Astrocyte (in vitro differentiated cells and primary cell): ENCODE results near the gene ZNF484. TPM values are rescaled to one million over a fixed set of nuclear protein-coding genes. Genes with fewer than 3 reads are reported as not detected.
"Not testable (repeated sequence)": the region's sequence is repeated elsewhere in the genome, so short reads cannot be mapped to it uniquely, and the experiment has no call there.

Experiments
- DNase-seq: peaks from one replicate; pipeline ENCODE4 v3.0.0-alpha.2; 2010; ENCODE audit warnings: low read depth
- FAIRE-seq: peaks from 2 replicates; lab custom pipeline; 2011; peaks lifted over from hg19 to GRCh38; lab: Jason Lieb, UNC
- H2AFZ ChIP-seq: 2 replicates; pipeline ENCODE4 v1.6.0; 2012; ENCODE audit warnings: low read depth, low read length, inconsistent platforms
- H3K27ac ChIP-seq: 2 replicates; pipeline ENCODE4 v1.5.1; 2011; ENCODE audit warnings: low read depth, low read length, inconsistent platforms
- H3K27me3 ChIP-seq: 2 replicates; pipeline ENCODE4 v1.6.0; 2011; ENCODE audit warnings: low read length, inconsistent platforms; ENCODE audit not compliant: insufficient read depth
- H3K36me3 ChIP-seq: 2 replicates; pipeline ENCODE4 v1.5.1; 2011; ENCODE audit warnings: low read length, inconsistent platforms; ENCODE audit not compliant: insufficient read depth
- H3K4me1 ChIP-seq: 2 replicates; pipeline ENCODE4 v1.5.1; 2011; ENCODE audit warnings: low read length, inconsistent platforms; ENCODE audit not compliant: insufficient read depth
- H3K4me2 ChIP-seq: 2 replicates; pipeline ENCODE4 v1.6.0; 2012; ENCODE audit warnings: low read length, inconsistent platforms
- H3K4me3 ChIP-seq: 2 replicates; pipeline ENCODE4 v1.5.1; 2011; ENCODE audit warnings: low read depth, mild to moderate bottlenecking, low read length, inconsistent platforms; ENCODE audit not compliant: insufficient read depth
- H3K79me2 ChIP-seq: 2 replicates; pipeline ENCODE4 v1.6.0; 2012; ENCODE audit warnings: mild to moderate bottlenecking, low read length, inconsistent platforms; ENCODE audit not compliant: insufficient read depth
- H3K9ac ChIP-seq: 2 replicates; pipeline ENCODE4 v1.6.0; 2012; ENCODE audit warnings: mild to moderate bottlenecking, low read length, inconsistent platforms
- H3K9me3 ChIP-seq: 2 replicates; pipeline ENCODE4 v1.5.1; 2012; ENCODE audit warnings: low read depth, mild to moderate bottlenecking, low read length, inconsistent platforms; ENCODE audit not compliant: insufficient read depth
- H4K20me1 ChIP-seq: 2 replicates; pipeline ENCODE4 v1.6.0; 2012; ENCODE audit warnings: low read length, inconsistent platforms; ENCODE audit not compliant: insufficient read depth
- H3K27ac Mint-ChIP-seq: one replicate; pipeline ENCODE4 v1.8.0; 2021; ENCODE audit warnings: mild to moderate bottlenecking, mixed read lengths; ENCODE audit not compliant: unreplicated experiment
- H3K27me3 Mint-ChIP-seq: one replicate; pipeline ENCODE4 v1.8.0; 2021; ENCODE audit warnings: low read depth, mixed read lengths; ENCODE audit not compliant: unreplicated experiment
- H3K36me3 Mint-ChIP-seq: one replicate; pipeline ENCODE4 v1.8.0; 2021; ENCODE audit warnings: low read depth, mixed read lengths; ENCODE audit not compliant: unreplicated experiment
- H3K4me1 Mint-ChIP-seq: one replicate; pipeline ENCODE4 v1.8.0; 2021; ENCODE audit warnings: low read depth, mixed read lengths; ENCODE audit not compliant: unreplicated experiment
- H3K4me3 Mint-ChIP-seq: one replicate; pipeline ENCODE4 v1.8.0; 2021; ENCODE audit warnings: mild to moderate bottlenecking, moderate library complexity, mixed read lengths; ENCODE audit not compliant: unreplicated experiment
- H3K9me3 Mint-ChIP-seq: one replicate; pipeline ENCODE4 v1.8.0; 2021; ENCODE audit warnings: mild to moderate bottlenecking, mixed read lengths; ENCODE audit not compliant: unreplicated experiment
- EZH2 ChIP-seq: IDR thresholded peaks from 2 replicates; pipeline ENCODE4 v1.6.1; 2012; ENCODE audit warnings: mild to moderate bottlenecking, low read length, inconsistent platforms; ENCODE audit not compliant: insufficient read depth
- total RNA-seq: library from RNA; stranded (reverse); gene quantifications from 2 replicates; pipeline ENCODE4 v1.2.1, GENCODE V29; 2021
- TF ChIP-seq, protein P1 (sequence below): IDR thresholded peaks from 2 replicates; pipeline ENCODE4 v1.5.1; 2011; ENCODE audit warnings: low read depth, mild to moderate bottlenecking, inconsistent platforms, low read length, moderate library complexity; ENCODE audit not compliant: insufficient read depth

The ZNF484 gene
- total RNA-seq, 1 donor from 2014 or later: 10.6 TPM

DNA sequence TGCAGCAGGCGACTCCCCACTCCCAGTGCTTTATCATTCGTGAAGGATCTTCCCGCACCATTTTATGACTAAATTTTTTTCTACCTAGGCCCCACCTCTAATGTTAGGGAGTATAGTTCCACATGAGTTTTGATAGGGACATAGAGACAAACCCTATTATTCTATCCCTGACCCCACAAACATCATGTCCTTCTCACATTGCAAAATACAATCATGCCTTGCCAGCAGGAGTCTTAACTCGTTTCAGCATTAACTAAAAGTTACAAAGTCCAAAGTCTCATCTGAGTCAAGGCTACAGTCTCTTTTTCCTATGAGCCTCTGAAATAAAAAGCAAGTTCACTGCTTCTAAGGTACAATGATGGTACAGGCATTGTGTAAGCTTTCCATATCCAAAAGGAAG lies 14.4 kb upstream of the ZNF484 start:
- not testable (repeated sequence) for H3K27ac Mint-ChIP-seq, H3K79me2 ChIP-seq, H3K27me3 ChIP-seq, H3K36me3 ChIP-seq, H3K4me1 ChIP-seq, H3K9ac ChIP-seq, FAIRE-seq, H3K4me3 Mint-ChIP-seq, H2AFZ ChIP-seq, H3K27ac ChIP-seq, H3K4me2 ChIP-seq, DNase-seq, H3K4me1 Mint-ChIP-seq, H3K36me3 Mint-ChIP-seq, H3K4me3 ChIP-seq, H3K9me3 ChIP-seq, H3K9me3 Mint-ChIP-seq, H4K20me1 ChIP-seq
- peaks cover 56% of the 10 kb centered on the region for H3K27me3 Mint-ChIP-seq

DNA sequence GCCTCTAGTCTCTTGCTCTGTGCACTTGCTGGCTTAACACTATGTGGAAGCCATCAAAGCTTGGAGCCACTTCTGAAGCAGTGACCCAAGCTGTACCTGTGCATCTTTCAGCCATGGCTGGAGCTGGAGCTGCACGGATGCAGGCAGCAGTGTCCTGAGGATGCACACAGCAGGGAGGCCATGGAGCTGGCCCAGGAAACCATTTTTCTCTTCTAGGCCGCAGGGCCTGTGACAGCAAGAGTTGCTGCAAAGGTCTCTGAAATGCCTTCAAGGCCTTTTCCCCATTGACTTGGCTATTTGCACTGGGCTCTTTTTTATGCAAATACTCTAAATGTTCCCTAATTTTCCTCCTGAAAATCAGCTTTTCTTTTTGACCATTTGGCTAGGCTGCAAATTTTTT lies 12.9 kb upstream of the ZNF484 start:
- H3K36me3 Mint-ChIP-seq: peaks cover 4% of the 10 kb centered on the region
- no peak overlapping the region for H2AFZ ChIP-seq
- no peak overlapping the region for H3K4me3 ChIP-seq
- FAIRE-seq (no peak), DNase-seq (no peak)
- peaks cover 4% of the 10 kb centered on the region for H3K9me3 Mint-ChIP-seq
- H3K9ac ChIP-seq: no peak overlapping the region
- H3K4me3 Mint-ChIP-seq: no peak overlapping the region
- H3K27ac Mint-ChIP-seq: no peak overlapping the region
- H3K79me2 ChIP-seq: no peaks in the 10 kb centered on the region
- peaks cover 2% of the 10 kb centered on the region for H3K4me1 Mint-ChIP-seq
- H4K20me1 ChIP-seq: no peaks in the 10 kb centered on the region
- H3K27ac ChIP-seq: no peak overlapping the region
- H3K4me1 ChIP-seq: no peaks in the 10 kb centered on the region
- peaks cover 62% of the 10 kb centered on the region for H3K27me3 Mint-ChIP-seq
- TF ChIP-seq, protein P1, sequence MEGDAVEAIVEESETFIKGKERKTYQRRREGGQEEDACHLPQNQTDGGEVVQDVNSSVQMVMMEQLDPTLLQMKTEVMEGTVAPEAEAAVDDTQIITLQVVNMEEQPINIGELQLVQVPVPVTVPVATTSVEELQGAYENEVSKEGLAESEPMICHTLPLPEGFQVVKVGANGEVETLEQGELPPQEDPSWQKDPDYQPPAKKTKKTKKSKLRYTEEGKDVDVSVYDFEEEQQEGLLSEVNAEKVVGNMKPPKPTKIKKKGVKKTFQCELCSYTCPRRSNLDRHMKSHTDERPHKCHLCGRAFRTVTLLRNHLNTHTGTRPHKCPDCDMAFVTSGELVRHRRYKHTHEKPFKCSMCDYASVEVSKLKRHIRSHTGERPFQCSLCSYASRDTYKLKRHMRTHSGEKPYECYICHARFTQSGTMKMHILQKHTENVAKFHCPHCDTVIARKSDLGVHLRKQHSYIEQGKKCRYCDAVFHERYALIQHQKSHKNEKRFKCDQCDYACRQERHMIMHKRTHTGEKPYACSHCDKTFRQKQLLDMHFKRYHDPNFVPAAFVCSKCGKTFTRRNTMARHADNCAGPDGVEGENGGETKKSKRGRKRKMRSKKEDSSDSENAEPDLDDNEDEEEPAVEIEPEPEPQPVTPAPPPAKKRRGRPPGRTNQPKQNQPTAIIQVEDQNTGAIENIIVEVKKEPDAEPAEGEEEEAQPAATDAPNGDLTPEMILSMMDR: no peak
- no peak for TF ChIP-seq EZH2
- H3K9me3 ChIP-seq: no peaks in the 10 kb centered on the region
- H3K36me3 ChIP-seq: no peaks in the 10 kb centered on the region
- no peak overlapping the region for H3K4me2 ChIP-seq
- H3K27me3 ChIP-seq: peaks cover 2% of the 10 kb centered on the region

DNA sequence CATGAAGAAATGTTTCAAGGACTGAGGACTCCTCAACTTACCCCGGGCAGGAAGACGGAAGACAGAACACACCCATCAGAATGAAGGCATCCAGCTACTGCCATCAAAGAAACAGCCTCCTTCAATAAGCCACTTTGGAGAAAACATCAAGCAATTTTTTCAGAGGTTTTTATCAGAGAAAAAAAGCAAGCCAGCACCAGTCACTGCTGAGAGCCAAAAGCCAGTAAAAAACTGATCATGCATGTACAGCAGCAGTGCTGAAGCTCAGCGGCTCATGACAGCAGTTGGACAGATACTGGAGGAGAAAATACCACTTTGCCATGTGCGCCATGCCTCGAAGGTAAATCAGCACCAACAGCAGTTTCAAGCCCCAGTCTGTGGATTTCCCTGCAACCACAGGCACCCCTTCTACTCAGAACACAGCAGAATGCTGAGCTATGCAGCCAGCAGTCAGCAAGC lies 10.1 kb upstream of the ZNF484 start:
- FAIRE-seq: no peak
- Histone ChIP-seq H3K4me3 (no peak overlapping the region), H3K4me1 (no peaks in the 10 kb centered on the region), H2AFZ (no peak overlapping the region), H3K9me3 (no peaks in the 10 kb centered on the region), H4K20me1 (no peaks in the 10 kb centered on the region), H3K27ac (no peak overlapping the region), H3K79me2 (no peaks in the 10 kb centered on the region), H3K36me3 (no peaks in the 10 kb centered on the region), H3K4me2 (no peak overlapping the region), H3K27me3 (peaks cover 2% of the 10 kb centered on the region), H3K9ac (no peak overlapping the region)
- H3K36me3 Mint-ChIP-seq: peaks cover 8% of the 10 kb centered on the region
- H3K27me3 Mint-ChIP-seq: peaks cover 65% of the 10 kb centered on the region
- no peak for DNase-seq
- H3K4me1 Mint-ChIP-seq: peaks cover 2% of the 10 kb centered on the region
- no peak overlapping the region for H3K4me3 Mint-ChIP-seq
- H3K27ac Mint-ChIP-seq: no peak overlapping the region
- TF ChIP-seq EZH2: no peak
- TF ChIP-seq, protein P1: no peak
- peaks cover 6% of the 10 kb centered on the region for H3K9me3 Mint-ChIP-seq

DNA sequence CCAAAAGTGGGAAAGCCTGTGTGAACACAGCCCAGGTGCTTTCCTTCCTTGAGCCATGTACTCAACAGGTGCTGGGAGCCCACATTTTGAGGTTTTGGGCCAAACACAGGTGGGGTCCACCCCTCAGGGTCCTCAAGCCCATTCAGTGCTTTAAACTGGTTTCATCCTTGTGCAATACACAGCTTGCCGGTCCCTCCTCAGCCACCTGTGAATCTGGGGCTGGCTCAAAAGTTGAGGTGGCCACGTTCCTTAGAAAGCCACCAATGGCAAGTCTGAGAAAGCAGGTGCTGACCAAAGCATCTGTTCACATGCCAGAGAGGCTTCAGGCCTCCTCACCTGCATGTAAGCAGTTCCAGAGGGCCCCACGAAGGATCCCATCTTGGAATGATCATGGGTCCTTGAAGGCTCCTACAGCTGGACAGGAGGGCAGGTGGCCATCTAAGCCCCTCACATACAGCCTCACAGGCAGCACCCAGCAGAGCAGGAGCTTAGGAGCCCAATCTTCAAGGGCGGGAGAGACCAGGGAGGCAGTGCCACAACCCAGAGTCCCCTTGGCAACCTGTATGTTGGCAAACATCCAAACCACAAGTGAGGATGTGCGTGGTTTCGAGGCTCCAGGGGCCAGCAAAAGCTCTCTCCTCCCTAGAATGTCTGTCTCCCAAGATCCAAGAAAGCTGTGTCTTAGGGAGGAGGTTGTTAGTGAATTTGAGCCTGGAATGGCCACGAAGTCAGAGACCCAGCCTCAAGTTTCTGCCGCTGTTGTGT lies 9.2 kb upstream of the ZNF484 start:
- not testable (repeated sequence) for H3K4me3 ChIP-seq, H3K9me3 ChIP-seq, H3K27ac Mint-ChIP-seq, H3K4me1 ChIP-seq, H3K27ac ChIP-seq, H3K9ac ChIP-seq, H3K4me3 Mint-ChIP-seq, H2AFZ ChIP-seq, H4K20me1 ChIP-seq, H3K36me3 Mint-ChIP-seq, H3K9me3 Mint-ChIP-seq, DNase-seq, H3K4me2 ChIP-seq, H3K79me2 ChIP-seq, FAIRE-seq, H3K4me1 Mint-ChIP-seq, H3K27me3 ChIP-seq, H3K36me3 ChIP-seq
- H3K27me3 Mint-ChIP-seq: peaks cover 62% of the 10 kb centered on the region
